Skin of body (tissue), 2 donors: Measurements from ENCODE around the gene MYL6B. TPM values are rescaled to one million over a fixed set of nuclear protein-coding genes. Genes with fewer than 3 reads are reported as not detected.

Experiments used
- DNase-seq: peaks from one replicate; lab custom pipeline; 2025; lab: John Stamatoyannopoulos, UW
- total RNA-seq: library from RNA; depleted of rRNA; stranded (reverse); fragments of >200 nt; gene quantifications from one replicate; pipeline ENCODE4 v1.2.3, GENCODE V29; 2014

MYL6B gene
- total RNA-seq, 1 donor from 2014 or later = 78.8 TPM

DNA sequence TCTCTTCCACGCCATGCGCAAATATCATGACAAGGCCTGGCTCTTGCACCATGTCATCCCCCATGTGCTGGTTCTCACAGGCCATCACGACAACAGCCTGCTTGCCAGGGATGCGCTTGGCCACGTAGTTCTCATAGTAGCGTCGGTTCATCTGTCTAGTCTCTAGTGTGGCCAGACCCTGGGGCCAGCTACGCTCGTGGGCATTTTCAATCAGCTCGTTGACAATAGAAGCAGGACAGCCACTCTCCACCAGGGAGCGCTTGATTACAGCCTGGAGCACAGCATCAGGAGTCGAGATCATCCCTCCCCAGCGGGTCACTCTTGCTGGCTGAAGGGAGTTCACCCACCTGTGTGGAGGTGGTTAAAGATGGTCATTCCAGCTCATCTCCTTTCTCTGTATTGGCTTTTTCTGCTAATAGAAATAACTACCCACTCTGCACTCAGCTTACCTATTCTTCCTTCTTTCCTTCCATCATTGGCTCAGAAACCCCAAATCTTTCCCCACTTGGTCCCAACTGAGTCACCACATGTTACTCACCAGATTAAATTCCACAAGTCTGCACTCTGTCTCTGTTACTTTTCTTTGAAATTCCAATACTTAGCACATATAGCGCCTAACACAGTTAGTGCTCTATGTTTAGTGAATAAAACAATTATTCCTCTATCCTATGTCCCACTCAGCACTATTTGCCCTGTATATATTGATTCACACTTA lies 54.2 kb downstream of the MYL6B start:
- no peak for DNase-seq

Other genes starting within 250 kb of the MYL6B start
- gene PYM1, start 224.7 kb upstream of the MYL6B start, total RNA-seq = 21.0 TPM
- 41.4 TPM for gene DGKA, start 221.4 kb upstream of the MYL6B start, total RNA-seq
- 19.8 TPM for gene PMEL, start 186.5 kb upstream of the MYL6B start, total RNA-seq
- gene CDK2, start 185.8 kb upstream of the MYL6B start, total RNA-seq = 25.7 TPM
- gene RAB5B, start 178.5 kb upstream of the MYL6B start, total RNA-seq = 51.4 TPM
- 6.8 TPM for gene SUOX, start 155.3 kb upstream of the MYL6B start, total RNA-seq
- 2.0 TPM for gene IKZF4, start 131.5 kb upstream of the MYL6B start, total RNA-seq
- gene RPS26, start 110.7 kb upstream of the MYL6B start, total RNA-seq = 200 TPM
- gene ERBB3, start 72.4 kb upstream of the MYL6B start, total RNA-seq = 69.5 TPM
- gene PA2G4, start 48.0 kb upstream of the MYL6B start, total RNA-seq = 88.2 TPM
- 2,112 TPM for gene RPL41, start 36.0 kb upstream of the MYL6B start, total RNA-seq
- gene ZC3H10, start 34.3 kb upstream of the MYL6B start, total RNA-seq = 3.0 TPM
- 71.6 TPM for gene ESYT1, start 24.3 kb upstream of the MYL6B start, total RNA-seq
- 1,018 TPM for gene MYL6, start 5.8 kb downstream of the MYL6B start, total RNA-seq
- gene SMARCC2, start 36.9 kb downstream of the MYL6B start, total RNA-seq = 58.4 TPM
- 36.2 TPM for gene RNF41, start 69.3 kb downstream of the MYL6B start, total RNA-seq
- 7.5 TPM for gene NABP2, start 71.8 kb downstream of the MYL6B start, total RNA-seq
- not detected for gene SLC39A5, start 77.5 kb downstream of the MYL6B start, total RNA-seq
- gene ANKRD52, start 105.8 kb downstream of the MYL6B start, total RNA-seq = 11.0 TPM
- gene COQ10A, start 114.4 kb downstream of the MYL6B start, total RNA-seq = 7.1 TPM
- gene CS, start 147.7 kb downstream of the MYL6B start, total RNA-seq = 118 TPM
- 30.4 TPM for gene CNPY2, start 163.4 kb downstream of the MYL6B start, total RNA-seq
- gene PAN2, start 181.4 kb downstream of the MYL6B start, total RNA-seq = 43.7 TPM
- gene IL23A, start 186.3 kb downstream of the MYL6B start, total RNA-seq = 0.20 TPM
- 125 TPM for gene STAT2, start 207.5 kb downstream of the MYL6B start, total RNA-seq
- not detected for gene APOF, start 210.3 kb downstream of the MYL6B start, total RNA-seq